Measurements from ENCODE around the gene HPGDS.
"Not testable (repeated sequence)": the region's sequence is repeated elsewhere in the genome, so short reads cannot be mapped to it uniquely, and the experiment has no call there.

HPGDS gene

DNA sequence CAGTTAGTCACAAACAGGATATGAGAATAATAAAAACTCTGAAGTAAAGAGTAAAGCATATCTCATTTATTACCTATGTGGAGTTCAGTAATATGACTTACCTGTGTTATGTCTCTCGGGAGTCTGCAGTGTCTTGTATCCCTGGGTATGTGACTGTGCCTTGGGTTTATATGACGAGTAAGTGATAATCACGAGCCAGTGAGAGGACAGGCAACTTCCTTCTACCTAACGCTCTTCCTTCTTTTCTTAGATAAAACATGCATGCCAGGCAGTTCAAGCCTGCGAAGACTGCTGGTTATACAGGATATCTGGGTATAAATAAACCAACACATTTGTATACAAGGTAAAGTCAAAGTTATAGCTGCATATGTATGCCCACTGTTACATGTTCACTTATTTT lies at the start of gene HPGDS:
HPGDS (minus strand) TSS at position 143 of the 400 bp plus-strand sequence. CDS start 8,207 bp downstream, outside the sequence.
- DNase-seq = no peak

- peak; percentile 4 for DNase-seq
Observed at GRCh38 chr4:94390804-94391410, 48.3 kb upstream of the HPGDS start.

GRCh38 chr4:94389595-94390267 lies 47.1 kb upstream of the HPGDS start:
- no peak for DNase-seq

DNA sequence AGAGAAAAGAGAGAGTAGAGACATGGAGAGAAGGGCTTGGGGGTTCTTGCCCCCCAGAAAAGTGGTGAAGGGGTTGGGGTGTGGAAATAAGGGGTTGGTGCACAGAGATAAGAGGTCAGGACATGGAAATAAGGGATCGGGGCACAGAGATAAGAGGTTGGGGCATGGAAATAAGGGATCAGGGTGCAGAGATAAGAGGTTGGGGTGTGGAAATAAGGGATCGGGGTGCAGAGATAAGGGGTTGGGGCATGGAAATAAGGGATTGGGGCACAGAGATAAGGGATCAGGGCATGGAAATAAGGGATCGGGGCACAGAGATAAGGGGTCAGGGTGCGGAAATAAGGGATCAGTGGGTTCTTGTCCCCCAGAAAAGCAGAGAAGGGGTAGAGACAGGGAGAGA lies 45.3 kb upstream of the HPGDS start:
- DNase-seq = not testable (repeated sequence)

DNA sequence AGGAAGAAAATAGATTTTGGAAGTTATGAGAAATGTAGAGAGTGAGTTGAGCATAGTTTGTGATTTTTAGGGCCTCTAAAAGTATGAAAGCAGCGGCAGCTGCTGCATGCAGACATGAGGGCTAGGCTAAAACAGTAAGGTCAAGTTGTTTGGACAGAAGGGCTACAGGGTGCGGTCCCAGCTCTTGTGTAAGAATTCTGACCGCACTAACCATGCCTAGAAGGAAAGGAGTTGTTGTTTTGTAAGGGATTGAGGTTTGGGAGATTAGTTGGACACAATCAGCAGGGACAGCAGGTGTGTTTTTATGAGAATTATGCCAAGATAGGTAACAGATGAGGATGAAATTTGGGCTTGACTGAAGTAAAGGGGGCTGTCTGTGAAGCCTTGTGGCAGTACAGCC lies 42.8 kb upstream of the HPGDS start:
- not testable (repeated sequence) for DNase-seq

DNA sequence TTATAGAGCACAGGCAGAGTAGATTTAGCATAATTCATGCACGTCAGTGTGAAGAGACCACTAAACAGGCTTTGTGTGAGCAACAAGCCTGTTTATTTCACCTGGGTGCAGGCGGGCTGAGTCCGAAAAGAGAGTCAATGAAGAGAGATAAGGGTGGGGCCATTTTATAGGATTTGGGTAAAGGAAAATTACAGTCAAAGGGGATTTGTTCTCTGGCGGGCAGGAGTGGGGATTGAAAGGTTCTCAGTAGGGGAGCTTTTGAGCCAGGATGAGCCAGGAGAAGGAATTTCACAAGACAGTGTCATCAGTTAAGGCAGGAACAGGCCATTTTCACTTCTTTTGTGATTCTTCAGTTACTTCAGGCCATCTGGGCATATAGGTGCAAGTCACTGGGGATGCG lies 40.3 kb upstream of the HPGDS start:
- not testable (repeated sequence) for DNase-seq

DNA sequence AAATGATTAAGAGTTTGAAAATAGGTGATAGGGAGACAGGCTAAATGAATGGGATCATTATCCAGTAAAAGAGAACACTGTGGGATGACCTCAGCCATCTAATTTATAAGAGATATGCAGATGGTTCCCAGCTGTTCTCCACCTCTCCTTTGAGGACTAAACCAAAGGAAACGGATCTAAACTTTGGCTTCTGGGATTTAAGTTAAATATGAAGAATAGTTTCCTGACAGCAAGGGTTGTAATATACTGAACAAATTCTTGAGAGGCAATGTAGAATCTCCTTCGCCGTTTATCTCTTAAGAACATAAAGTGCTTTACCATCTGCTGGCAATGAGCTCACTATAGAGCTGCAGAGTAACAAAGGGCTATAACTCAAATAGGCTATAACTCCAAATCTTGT lies 35.4 kb upstream of the HPGDS start:
- no peak for DNase-seq

DNA sequence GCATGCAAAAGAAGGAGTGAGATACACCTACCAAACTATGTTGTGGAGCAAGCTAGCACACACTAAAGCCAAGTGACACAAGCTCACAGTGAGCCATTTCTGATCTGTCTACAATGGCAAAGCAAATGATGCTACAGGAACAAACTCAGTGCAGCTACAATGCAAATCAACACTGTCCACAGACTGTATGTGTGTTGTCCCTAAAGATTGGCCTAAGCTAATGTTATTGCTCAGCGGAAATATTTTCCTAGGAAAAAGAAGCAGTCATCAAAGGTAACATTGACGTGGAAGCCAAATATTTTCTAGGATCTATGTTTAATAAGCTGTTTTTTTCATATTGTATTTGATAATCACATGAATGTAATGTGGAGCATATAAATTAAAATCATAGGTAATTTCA lies 34.7 kb upstream of the HPGDS start:
- no peak for DNase-seq

- no peak for DNase-seq
Observed at GRCh38 chr4:94375364-94375763, 32.7 kb upstream of the HPGDS start.

DNA sequence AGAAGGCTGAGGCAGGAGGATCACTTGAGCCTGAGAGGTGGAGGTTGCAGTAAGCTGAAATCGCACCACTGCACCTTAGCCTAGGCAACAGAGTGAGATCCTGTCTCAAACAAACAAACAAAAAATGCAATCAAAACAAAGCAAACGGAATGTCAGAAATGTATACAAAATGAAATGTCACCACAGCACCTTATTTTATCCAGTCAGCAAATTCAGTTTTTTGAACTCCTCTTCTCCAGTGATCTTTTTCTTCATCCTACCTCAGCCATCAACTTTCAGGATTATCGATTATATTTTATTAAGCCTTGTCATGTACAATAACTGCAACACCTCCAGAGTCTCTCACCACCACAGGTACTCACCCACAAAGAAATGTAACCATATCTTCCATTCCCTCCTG lies 31.1 kb upstream of the HPGDS start:
- no peak for DNase-seq

DNA sequence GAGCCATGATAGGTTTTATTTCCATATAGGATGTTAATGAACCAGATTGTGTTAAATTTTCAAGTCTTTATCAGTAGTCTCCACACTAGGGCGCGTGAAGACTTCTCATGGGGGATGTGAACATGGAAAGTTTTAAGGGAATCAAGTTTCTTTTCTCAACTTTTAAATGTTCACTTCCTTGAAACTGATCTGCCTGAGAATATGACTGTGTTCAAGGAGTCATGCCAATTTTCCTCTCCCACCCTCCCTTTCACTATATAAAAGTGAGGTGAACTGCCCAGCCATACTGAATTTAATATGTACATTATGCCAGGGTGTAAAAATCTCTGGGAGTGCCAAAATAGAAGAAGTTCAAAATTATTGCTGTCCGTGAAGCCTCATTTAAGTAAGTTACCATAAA lies 30.4 kb upstream of the HPGDS start:
- DNase-seq = no peak

DNA sequence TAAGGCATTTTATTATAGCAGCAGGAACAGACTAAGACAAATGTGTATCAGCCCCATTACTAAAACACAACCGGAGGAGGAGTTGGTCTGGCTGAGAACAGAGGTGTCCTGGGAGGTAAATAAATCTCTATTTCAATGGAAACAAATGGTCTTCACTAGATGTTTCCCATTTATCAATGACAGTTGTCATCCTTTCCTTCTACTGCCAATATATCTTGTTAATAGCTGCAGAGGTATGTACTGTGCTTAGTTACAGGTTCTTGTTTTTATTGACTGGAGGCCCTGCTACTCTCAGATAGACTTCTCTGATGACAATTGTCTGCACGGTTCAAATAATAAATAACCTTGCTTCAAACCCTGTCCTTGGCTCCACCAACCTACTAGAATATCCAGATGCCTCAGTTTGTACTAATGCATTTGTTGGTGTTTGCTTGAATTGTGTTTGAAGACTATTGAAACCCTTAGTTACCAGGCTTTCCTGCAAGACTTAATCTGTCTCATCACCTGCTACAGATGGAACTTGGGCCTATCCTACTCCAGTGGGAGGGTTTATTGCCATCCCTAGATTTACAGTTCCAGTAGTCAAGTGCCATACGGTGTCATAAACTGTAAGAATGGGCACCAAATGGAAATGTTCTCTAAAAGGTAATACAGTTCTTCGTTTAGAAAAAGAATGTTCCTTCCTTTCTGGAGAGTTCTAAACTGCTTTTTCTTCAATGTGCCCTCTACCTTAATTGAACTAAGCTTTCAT lies 29.8 kb upstream of the HPGDS start:
- no peak for DNase-seq

GRCh38 chr4:94371290-94371689 lies 28.7 kb upstream of the HPGDS start:
- DNase-seq = no peak

- DNase-seq = no peak
Observed at GRCh38 chr4:94370533-94371254, 28.1 kb upstream of the HPGDS start.

DNA sequence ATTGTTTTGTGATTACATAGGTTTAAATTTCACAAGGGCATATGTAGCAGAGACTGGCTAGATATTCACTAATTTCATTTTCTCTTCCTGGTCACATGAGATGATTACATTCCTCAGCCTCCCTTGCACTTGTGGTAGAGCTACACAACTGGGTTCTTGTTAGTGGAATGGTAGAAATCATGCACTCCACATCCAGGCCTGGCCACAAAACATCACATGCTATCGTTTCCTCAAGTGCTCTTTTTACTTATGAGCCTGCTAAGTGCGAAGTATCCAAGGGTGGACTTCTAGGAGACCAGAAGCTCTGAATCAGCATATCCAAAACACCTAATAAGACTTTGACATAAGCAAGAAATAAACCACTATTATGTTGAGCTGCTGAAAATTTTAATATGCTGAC lies 26.4 kb upstream of the HPGDS start:
- no peak for DNase-seq

GRCh38 chr4:94368459-94368858 lies 25.8 kb upstream of the HPGDS start:
- DNase-seq = no peak

DNA sequence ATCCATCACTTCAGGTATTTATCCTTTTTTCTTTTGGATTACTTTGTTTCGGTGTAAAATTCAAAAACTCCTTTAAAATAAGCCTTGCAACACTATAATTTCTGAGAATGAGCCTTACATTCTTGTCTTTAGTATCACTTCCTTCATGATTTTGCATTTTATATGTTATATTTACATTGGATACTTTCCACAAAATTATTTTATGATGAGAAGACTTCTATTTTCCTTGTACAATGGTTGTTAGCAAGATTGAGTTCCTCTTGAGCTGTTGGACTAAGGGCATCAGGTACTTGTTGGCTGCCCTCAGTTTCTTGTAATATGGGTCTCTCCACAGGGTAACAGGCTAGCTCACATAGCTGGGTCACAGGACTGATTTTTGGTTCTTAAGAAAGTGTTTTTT lies 22.7 kb upstream of the HPGDS start:
- no peak for DNase-seq

DNA sequence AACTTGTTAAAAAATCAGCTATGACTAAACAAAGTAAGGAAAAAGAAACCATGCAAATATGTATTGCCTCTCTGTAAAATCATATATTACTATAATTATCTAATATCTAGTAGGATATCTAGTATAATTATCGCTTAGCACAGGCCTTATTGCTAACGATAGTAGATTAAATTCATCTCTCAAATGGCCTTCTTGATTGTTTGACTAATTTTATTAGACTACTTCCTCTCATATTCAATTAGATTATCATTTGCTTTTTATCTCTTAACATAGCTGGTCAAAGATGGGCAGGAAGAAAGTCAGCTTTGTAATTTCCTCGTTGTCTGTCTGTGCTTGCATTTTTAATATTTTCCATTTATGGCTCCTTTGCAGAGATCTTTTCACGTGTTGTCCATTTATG lies 21.9 kb upstream of the HPGDS start:
- DNase-seq = no peak

- no peak for DNase-seq
Observed at GRCh38 chr4:94363136-94363655, 20.6 kb upstream of the HPGDS start.

- no peak for DNase-seq
Observed at GRCh38 chr4:94359838-94360237, 17.2 kb upstream of the HPGDS start.

DNA sequence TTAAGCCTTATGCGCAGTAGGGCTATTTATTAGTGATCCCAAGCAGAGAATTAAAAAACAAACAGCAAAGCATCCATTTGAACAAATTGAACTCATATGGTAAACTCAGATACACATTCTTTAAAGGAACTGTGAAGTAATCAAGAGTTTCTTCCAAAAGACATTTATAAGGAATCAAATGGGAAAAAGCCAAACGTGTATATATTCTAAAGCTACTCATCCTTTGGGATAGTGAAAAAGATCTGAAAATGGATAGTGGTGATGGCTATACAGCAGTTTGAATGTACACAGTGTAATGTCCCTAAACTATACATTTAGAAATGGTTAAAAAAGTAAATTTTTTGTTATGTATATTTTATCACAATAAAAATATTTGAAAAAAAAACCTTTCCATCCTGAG lies 16.6 kb upstream of the HPGDS start:
- DNase-seq = no peak

DNA sequence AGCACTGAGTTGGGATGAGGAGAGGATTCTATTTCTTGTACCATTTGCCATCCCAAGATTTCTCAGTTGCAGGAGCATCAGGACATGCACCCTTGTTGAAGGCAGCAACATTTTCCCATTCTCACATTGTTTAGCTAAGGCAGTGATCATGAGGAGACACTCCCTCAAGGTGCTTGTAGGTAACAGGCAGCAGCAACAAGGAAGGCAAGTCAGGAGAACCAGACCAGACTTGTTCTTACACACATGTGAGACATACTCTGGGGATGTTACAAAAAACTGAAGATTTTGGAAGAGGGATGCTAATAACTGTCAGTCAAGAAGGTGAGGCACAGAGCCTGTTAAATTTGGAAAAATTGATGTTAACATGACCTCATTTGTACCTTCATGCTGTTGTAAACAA lies 15.5 kb upstream of the HPGDS start:
- no peak for DNase-seq

GRCh38 chr4:94357624-94358023 lies 15.0 kb upstream of the HPGDS start:
- no peak for DNase-seq
